Neural cell (in vitro differentiated cells): ENCODE results near the gene LCOR. TPM values are rescaled to one million over a fixed set of nuclear protein-coding genes. Genes with fewer than 3 reads are reported as not detected.

Experiments
- H2AFZ ChIP-seq: fragments of 200-600, 300-800 bp; sonication (generic), shearing (Covaris generic); 2 replicates; pipeline ENCODE4 v1.6.0; 2014; ENCODE audit warnings: low read depth, mild to moderate bottlenecking, antibody characterized with exemption, low read length, moderate library complexity
- H3F3A ChIP-seq: fragments of 200-600 bp; shearing (Covaris generic); 2 replicates; pipeline ENCODE4 v1.6.1; 2016; ENCODE audit warnings: mild to moderate bottlenecking, moderate library complexity, mixed read lengths, antibody characterized with exemption, low read length; ENCODE audit not compliant: insufficient read depth, poor library complexity, severe bottlenecking
- H3K27ac ChIP-seq: fragments of 200-600, 300-800 bp; sonication (generic), shearing (Covaris generic); 2 replicates; pipeline ENCODE4 v1.5.1; 2014; ENCODE audit warnings: mild to moderate bottlenecking, low read length, moderate library complexity
- H3K27me3 ChIP-seq: fragments of 300-800, 200-600 bp; sonication (generic), shearing (Covaris generic); 2 replicates; pipeline ENCODE4 v1.6.0; 2014; ENCODE audit warnings: mild to moderate bottlenecking, low read depth, low read length, moderate library complexity; ENCODE audit not compliant: insufficient read depth
- H3K36me3 ChIP-seq: fragments of 300-800, 200-600 bp; sonication (generic), shearing (Covaris generic); 2 replicates; pipeline ENCODE4 v1.5.1; 2014; ENCODE audit warnings: mild to moderate bottlenecking, antibody characterized with exemption, low read length, moderate library complexity; ENCODE audit not compliant: insufficient read depth
- H3K4me2 ChIP-seq: fragments of 300-800, 200-600 bp; sonication (generic), shearing (Covaris generic); 2 replicates; pipeline ENCODE4 v1.6.0; 2014; ENCODE audit warnings: mild to moderate bottlenecking, low read length
- H3K4me3 ChIP-seq: fragments of 300-800, 200-600 bp; sonication (generic), shearing (Covaris generic); 2 replicates; pipeline ENCODE4 v1.5.1; 2014; ENCODE audit warnings: mild to moderate bottlenecking, low read length, moderate library complexity
- H3K79me2 ChIP-seq: fragments of 200-600 bp; shearing (Covaris generic); replicated peaks from 2 replicates; pipeline ENCODE4 v1.6.0; 2014; ENCODE audit warnings: mild to moderate bottlenecking, low read length, moderate library complexity; ENCODE audit not compliant: insufficient read depth
- H3K9ac ChIP-seq: fragments of 300-800, 200-600 bp; sonication (generic), shearing (Covaris generic); 2 replicates; pipeline ENCODE4 v1.6.1; 2016; ENCODE audit warnings: mild to moderate bottlenecking, low read length, mixed read lengths
- H3K9me2 ChIP-seq: fragments of 200-600 bp; shearing (Covaris generic); 2 replicates; pipeline ENCODE4 v1.6.1; 2016; ENCODE audit warnings: mild to moderate bottlenecking, low read length, mixed read lengths; ENCODE audit not compliant: insufficient read depth
- H3K9me3 ChIP-seq: fragments of 200-600, 300-800 bp; sonication (generic), shearing (Covaris generic); 2 replicates; pipeline ENCODE4 v1.6.1; 2016; ENCODE audit warnings: mild to moderate bottlenecking, mixed run types, low read length, moderate library complexity, mixed read lengths
- H4K20me1 ChIP-seq: fragments of 200-600 bp; shearing (Covaris generic); 2 replicates; pipeline ENCODE4 v1.6.1; 2016; ENCODE audit warnings: mild to moderate bottlenecking, mixed run types; ENCODE audit not compliant: insufficient read depth
- CTCF ChIP-seq: fragments of 450-650 bp; IDR thresholded peaks from 2 replicates; pipeline ENCODE4 v1.5.1; 2014; ENCODE audit warnings: antibody characterized with exemption, mild to moderate bottlenecking, moderate library complexity; ENCODE audit not compliant: poor library complexity, severe bottlenecking
- EP300 ChIP-seq: fragments of 450-650 bp; conservative IDR thresholded peaks from 2 replicates; pipeline ENCODE4 v1.6.1; 2014; ENCODE audit warnings: antibody characterized with exemption, mild to moderate bottlenecking, moderate library complexity; ENCODE audit not compliant: poor library complexity, severe bottlenecking
- EZH2 ChIP-seq: fragments of 200-600, 300-800 bp; shearing (Covaris generic), sonication (generic); IDR thresholded peaks from 2 replicates; pipeline ENCODE4 v1.6.1; 2014; ENCODE audit warnings: antibody characterized with exemption, low read length, borderline replicate concordance, mild to moderate bottlenecking; ENCODE audit not compliant: insufficient read depth, poor library complexity, severe bottlenecking
- MXI1 ChIP-seq: fragments of 450-650 bp; conservative IDR thresholded peaks from 2 replicates; pipeline ENCODE4 v1.6.1; 2014; ENCODE audit warnings: antibody characterized with exemption, mild to moderate bottlenecking; ENCODE audit not compliant: poor library complexity, severe bottlenecking
- POLR2AphosphoS5 ChIP-seq: IDR thresholded peaks from 2 replicates; pipeline ENCODE4 v1.6.1; 2012
- RAD21 ChIP-seq: fragments of 450-650 bp; conservative IDR thresholded peaks from 2 replicates; pipeline ENCODE4 v1.6.1; 2014; ENCODE audit warnings: antibody characterized with exemption, mild to moderate bottlenecking, moderate library complexity
- REST ChIP-seq: IDR thresholded peaks from 2 replicates; pipeline ENCODE4 v1.6.1; 2012; ENCODE audit warnings: borderline replicate concordance
- SMC3 ChIP-seq: fragments of 450-650 bp; conservative IDR thresholded peaks from 2 replicates; pipeline ENCODE4 v1.6.1; 2014; ENCODE audit warnings: antibody characterized with exemption, mild to moderate bottlenecking, moderate library complexity; ENCODE audit not compliant: poor library complexity
- TAF1 ChIP-seq: IDR thresholded peaks from 2 replicates; pipeline ENCODE4 v1.6.1; 2012; ENCODE audit warnings: low read depth
- polyA plus RNA-seq: library from polyadenylated mRNA; depleted of rRNA; stranded (reverse); fragments of >200 nt; gene quantifications from 2 replicates; pipeline ENCODE4 v1.2.3, GENCODE V29; 2014

LCOR gene
- polyA plus RNA-seq, 1 donor from 2014 or later: 61.1 TPM

GRCh38 chr10:96995851-96996250 lies 163.8 kb downstream of the LCOR start:
- no peak overlapping the region for H2AFZ ChIP-seq
- H3K27ac ChIP-seq: no peak overlapping the region
- TF ChIP-seq EZH2 (no peak), SMC3 (no peak), REST (no peak), TAF1 (no peak), MXI1 (no peak), RAD21 (no peak), CTCF (no peak), POLR2AphosphoS5 (no peak), EP300 (no peak)
- H3K27me3 ChIP-seq: no peaks in the 10 kb centered on the region
- H3K9me2 ChIP-seq: no peaks in the 10 kb centered on the region
- no peaks in the 10 kb centered on the region for H3F3A ChIP-seq
- no peak overlapping the region for H3K9ac ChIP-seq
- H3K36me3 ChIP-seq: peaks cover 5% of the 10 kb centered on the region
- no peaks in the 10 kb centered on the region for H3K79me2 ChIP-seq
- no peaks in the 10 kb centered on the region for H3K9me3 ChIP-seq
- H4K20me1 ChIP-seq: no peaks in the 10 kb centered on the region
- no peak overlapping the region for H3K4me3 ChIP-seq
- H3K4me2 ChIP-seq: no peak overlapping the region

- Histone ChIP-seq H3K9ac (no peak overlapping the region), H4K20me1 (no peaks in the 10 kb centered on the region), H3K4me3 (no peak overlapping the region), H2AFZ (no peak overlapping the region), H3K36me3 (peaks cover 5% of the 10 kb centered on the region), H3K27ac (no peak overlapping the region), H3K79me2 (no peaks in the 10 kb centered on the region), H3K9me3 (no peaks in the 10 kb centered on the region), H3F3A (no peaks in the 10 kb centered on the region), H3K27me3 (no peaks in the 10 kb centered on the region), H3K4me2 (no peak overlapping the region), H3K9me2 (no peaks in the 10 kb centered on the region)
- TF ChIP-seq MXI1 (no peak), EZH2 (no peak), SMC3 (no peak), TAF1 (no peak), POLR2AphosphoS5 (no peak), CTCF (no peak), REST (no peak), EP300 (no peak), RAD21 (no peak)
These were observed 164.3 kb downstream of the LCOR start for GRCh38 chr10:96996275-96996965.
